ENCODE data around the gene APC. TPM values are rescaled to one million over a fixed set of nuclear protein-coding genes. Genes with fewer than 3 reads are reported as not detected.
A peak's percentile ranks its signal among the peaks of the same experiment; 100 is the strongest.
"Not testable (repeated sequence)": the region's sequence is repeated elsewhere in the genome, so short reads cannot be mapped to it uniquely, and the experiment has no call there.

Gene APC
- total and polyA plus RNA-seq, 4 donors, result 4.8 to 36.2 (median 24.4) TPM

GRCh38 chr5:112857866-112858265, 120.2 kb downstream of the APC start:
- TF ChIP-seq NR2F2 (IDR thresholded peaks at IDR 0.05) (no peak), FOXA2 (IDR thresholded peaks at IDR 0.05) (no peak), GABPA (IDR thresholded peaks at IDR 0.05 in 1 of 2, conservative IDR thresholded peaks at IDR 0.05 in 1 of 2) (no peak), FOXA1 (IDR thresholded peaks at IDR 0.05) (no peak), HNF4G (IDR thresholded peaks at IDR 0.05) (no peak)
- TF ChIP-seq, protein P1, sequence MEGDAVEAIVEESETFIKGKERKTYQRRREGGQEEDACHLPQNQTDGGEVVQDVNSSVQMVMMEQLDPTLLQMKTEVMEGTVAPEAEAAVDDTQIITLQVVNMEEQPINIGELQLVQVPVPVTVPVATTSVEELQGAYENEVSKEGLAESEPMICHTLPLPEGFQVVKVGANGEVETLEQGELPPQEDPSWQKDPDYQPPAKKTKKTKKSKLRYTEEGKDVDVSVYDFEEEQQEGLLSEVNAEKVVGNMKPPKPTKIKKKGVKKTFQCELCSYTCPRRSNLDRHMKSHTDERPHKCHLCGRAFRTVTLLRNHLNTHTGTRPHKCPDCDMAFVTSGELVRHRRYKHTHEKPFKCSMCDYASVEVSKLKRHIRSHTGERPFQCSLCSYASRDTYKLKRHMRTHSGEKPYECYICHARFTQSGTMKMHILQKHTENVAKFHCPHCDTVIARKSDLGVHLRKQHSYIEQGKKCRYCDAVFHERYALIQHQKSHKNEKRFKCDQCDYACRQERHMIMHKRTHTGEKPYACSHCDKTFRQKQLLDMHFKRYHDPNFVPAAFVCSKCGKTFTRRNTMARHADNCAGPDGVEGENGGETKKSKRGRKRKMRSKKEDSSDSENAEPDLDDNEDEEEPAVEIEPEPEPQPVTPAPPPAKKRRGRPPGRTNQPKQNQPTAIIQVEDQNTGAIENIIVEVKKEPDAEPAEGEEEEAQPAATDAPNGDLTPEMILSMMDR (IDR thresholded peaks at IDR 0.05; ENCODE audit: low read depth, low read length, missing input control), result no peak
- Histone ChIP-seq H3K9me3 (ENCODE audit: control insufficient read depth in 4 of 4, low read length in 3 of 4) (no peaks in the 10 kb centered on the region), H3K4me3 (ENCODE audit: low read depth in 1 of 3, low read length in 3 of 3) (no peak overlapping the region), H3K27me3 (ENCODE audit: control insufficient read depth in 4 of 4, insufficient read depth in 4 of 4, low read length in 3 of 4) (no peaks in the 10 kb centered on the region), H3K27ac (ENCODE audit: low read depth in 1 of 2, low read length in 2 of 2) (no peak overlapping the region), H3K36me3 (ENCODE audit: control insufficient read depth in 4 of 4, insufficient read depth in 3 of 4, low read depth in 1 of 4, low read length in 3 of 4) (no peaks in the 10 kb centered on the region), H3K4me1 (ENCODE audit: control insufficient read depth in 4 of 4, insufficient read depth in 4 of 4, low read length in 3 of 4) (peaks cover 5 to 17% (median 10%) of the 10 kb centered on the region in 4 donors), H3K9ac (ENCODE audit: low read depth in 1 of 2, low read length in 2 of 2) (no peak overlapping the region)
- DNase-seq (ENCODE audit: low spot score), result no peak

- H3K9ac ChIP-seq (ENCODE audit: low read depth in 1 of 2, low read length in 2 of 2), result peak overlapping the region; percentile 89 to 100
- H3K36me3 ChIP-seq (ENCODE audit: control insufficient read depth in 4 of 4, insufficient read depth in 3 of 4, low read depth in 1 of 4, low read length in 3 of 4), result peaks cover 0 to 13% (median 3%) of the 10 kb centered on the region in 4 donors
- H3K9me3 ChIP-seq (ENCODE audit: control insufficient read depth in 4 of 4, low read length in 3 of 4); DNase-seq (ENCODE audit: low spot score); H3K27me3 ChIP-seq (ENCODE audit: control insufficient read depth in 4 of 4, insufficient read depth in 4 of 4, low read length in 3 of 4): not testable (repeated sequence)
- 76% methylated on average over 11 of the region's 11 CpGs for WGBS
- peak overlapping the region; percentile 82 to 96 (median 90) for H3K4me3 ChIP-seq (ENCODE audit: low read depth in 1 of 3, low read length in 3 of 3)
- H3K27ac ChIP-seq (ENCODE audit: low read depth in 1 of 2, low read length in 2 of 2), result peak overlapping the region; percentile 74 to 78
- peaks cover 8 to 22% (median 17%) of the 10 kb centered on the region in 4 donors for H3K4me1 ChIP-seq (ENCODE audit: control insufficient read depth in 4 of 4, insufficient read depth in 4 of 4, low read length in 3 of 4)
Measured at GRCh38 chr5:112860571-112860928, 122.9 kb downstream of the APC start.

DNA sequence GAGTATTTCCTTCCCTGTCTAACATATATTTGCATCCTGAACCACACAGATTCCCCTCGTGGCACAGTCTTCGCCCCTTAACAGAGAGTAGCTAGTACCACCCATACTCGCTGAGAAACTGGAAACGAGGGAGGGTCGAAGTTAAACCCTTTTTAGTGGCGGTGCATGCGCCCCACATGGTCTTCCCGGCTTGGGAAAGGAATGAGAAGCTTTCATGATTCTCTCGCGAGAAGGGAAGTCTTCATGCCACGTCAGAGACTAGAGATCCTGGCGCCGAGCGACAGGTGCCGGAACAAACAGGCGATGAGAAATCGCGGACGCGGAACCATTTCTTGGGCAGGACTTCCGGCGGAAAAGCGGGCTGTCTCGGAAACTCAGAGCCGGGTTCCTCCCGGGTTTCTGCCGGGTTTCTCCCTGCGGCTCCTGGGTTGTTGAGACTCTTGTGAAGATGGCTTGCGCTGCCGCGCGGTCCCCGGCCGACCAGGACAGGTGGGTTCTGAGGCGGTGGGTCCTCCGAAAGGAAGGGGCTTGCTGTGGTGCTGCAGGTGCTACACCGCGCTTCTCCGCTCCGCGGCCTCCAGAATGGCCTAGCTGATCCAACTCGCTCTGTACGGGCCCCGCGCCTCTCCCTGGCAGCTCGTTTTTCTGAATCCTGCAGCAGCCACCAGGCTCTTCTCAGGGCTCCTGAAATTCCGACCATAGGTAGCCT, 123.4 kb downstream of the APC start, which contains the start of gene SRP19:
SRP19 (plus strand) TSS at position 359 of the 709 bp plus-strand sequence; CDS start at position 449, 90 bp downstream.
- H3K9me3 ChIP-seq (ENCODE audit: control insufficient read depth in 4 of 4, low read length in 3 of 4), result no peaks in the 10 kb centered on the region
- DNase-seq (ENCODE audit: low spot score), result peak; percentile 90
- H3K4me3 ChIP-seq (ENCODE audit: low read depth in 1 of 3, low read length in 3 of 3), result peak within 1 kb of the TSS; percentile 82 to 96 (median 90)
- H3K27ac ChIP-seq (ENCODE audit: low read depth in 1 of 2, low read length in 2 of 2), result peak within 1 kb of the TSS; percentile 74 to 78
- WGBS, result 1% methylated on average over 47 of the region's 47 CpGs
- H3K36me3 ChIP-seq (ENCODE audit: control insufficient read depth in 4 of 4, insufficient read depth in 3 of 4, low read depth in 1 of 4, low read length in 3 of 4), result peaks cover 0 to 13% (median 5%) of the 10 kb centered on the region in 4 donors
- TF ChIP-seq RAD21 (IDR thresholded peaks at IDR 0.05) (peak; percentile 15 to 39), HNF4G (IDR thresholded peaks at IDR 0.05) (no peak), YY1 (IDR thresholded peaks at IDR 0.05) (peak; percentile 90), GABPA (IDR thresholded peaks at IDR 0.05 in 1 of 2, conservative IDR thresholded peaks at IDR 0.05 in 1 of 2) (peak; percentile 98), HNF4A (conservative IDR thresholded peaks at IDR 0.05) (peak in 1 of 2 donors; percentile 8), EGR1 (IDR thresholded peaks at IDR 0.05; ENCODE audit: low read depth in 2 of 2) (peak; percentile 24 to 64), ZBTB33 (IDR thresholded peaks at IDR 0.05) (peak; percentile 100), FOXA1 (IDR thresholded peaks at IDR 0.05) (no peak), NR2F2 (IDR thresholded peaks at IDR 0.05) (no peak), TAF1 (conservative IDR thresholded peaks at IDR 0.05) (peak; percentile 58), SP1 (IDR thresholded peaks at IDR 0.05) (peak; percentile 62), FOXA2 (IDR thresholded peaks at IDR 0.05) (no peak), RXRA (IDR thresholded peaks at IDR 0.05) (peak in 1 of 2 donors; percentile 17), REST (IDR thresholded peaks at IDR 0.05) (peak; percentile 42)
- TF ChIP-seq, protein P2, sequence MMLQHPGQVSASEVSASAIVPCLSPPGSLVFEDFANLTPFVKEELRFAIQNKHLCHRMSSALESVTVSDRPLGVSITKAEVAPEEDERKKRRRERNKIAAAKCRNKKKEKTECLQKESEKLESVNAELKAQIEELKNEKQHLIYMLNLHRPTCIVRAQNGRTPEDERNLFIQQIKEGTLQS (IDR thresholded peaks at IDR 0.05), result peak; percentile 87
- TF ChIP-seq, protein P3, sequence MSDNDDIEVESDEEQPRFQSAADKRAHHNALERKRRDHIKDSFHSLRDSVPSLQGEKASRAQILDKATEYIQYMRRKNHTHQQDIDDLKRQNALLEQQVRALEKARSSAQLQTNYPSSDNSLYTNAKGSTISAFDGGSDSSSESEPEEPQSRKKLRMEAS (IDR thresholded peaks at IDR 0.05), result peak; percentile 98
- no peaks in the 10 kb centered on the region for H3K27me3 ChIP-seq (ENCODE audit: control insufficient read depth in 4 of 4, insufficient read depth in 4 of 4, low read length in 3 of 4)
- H3K4me1 ChIP-seq (ENCODE audit: control insufficient read depth in 4 of 4, insufficient read depth in 4 of 4, low read length in 3 of 4), result peaks cover 8 to 22% (median 17%) of the 10 kb centered on the region in 4 donors
- peak within 1 kb of the TSS; percentile 90 to 100 for H3K9ac ChIP-seq (ENCODE audit: low read depth in 1 of 2, low read length in 2 of 2)

Measured in liver (tissue), 9 donors.